Right cardiac atrium (tissue), 5 donors: ENCODE data around the gene TNRC6B. TPM values are rescaled to one million over a fixed set of nuclear protein-coding genes. Genes with fewer than 3 reads are reported as not detected.
"Not testable (repeated sequence)": the region's sequence is repeated elsewhere in the genome, so short reads cannot be mapped to it uniquely, and the experiment has no call there.

Source experiments
- ATAC-seq, 2 donors: fragments of 200-7000 bp; cut with Tn5 transposase; one replicate each; pipeline versions ENCODE4 v1.8.0 to v1.9.1; 2020; ENCODE audit warnings: moderate library complexity in 2 of 2, mild to moderate bottlenecking in 1 of 2
- DNase-seq, 3 donors: peaks; one replicate each; pipeline ENCODE4 v3.0.0-alpha.2; 2020
- H3K27ac ChIP-seq: one replicate; pipeline ENCODE4 v1.5.1; 2013; ENCODE audit warnings: mild to moderate bottlenecking, low read length, control low read depth, moderate library complexity
- H3K27me3 ChIP-seq: one replicate; pipeline ENCODE4 v1.6.1; 2013; ENCODE audit not compliant: control insufficient read depth, insufficient read depth
- H3K4me1 ChIP-seq: one replicate; pipeline ENCODE4 v1.6.1; 2013; ENCODE audit warnings: low read length; ENCODE audit not compliant: control insufficient read depth, insufficient read depth
- H3K4me3 ChIP-seq: one replicate; pipeline ENCODE4 v1.5.1; 2013; ENCODE audit warnings: low read length, control low read depth
- H3K9me3 ChIP-seq: one replicate; pipeline ENCODE4 v1.6.1; 2013; ENCODE audit warnings: low read length; ENCODE audit not compliant: control insufficient read depth
- WGBS: extraction: QIAGEN DNeasy Blood & Tissue Kit; methylation state at CpG from one replicate; pipeline ENCODE4 v1.1.7; 2013; 5-methylcytosine and 5-hydroxymethylcytosine counted together
- intact Hi-C, 4 donors: fragments of 100-400 bp; cut with DNase I; formaldehyde crosslinking; loops; one replicate each; pipeline versions ENCODE4 v1.11.0 to v1.14.0; 2022 to 2023
- polyA plus RNA-seq: library from polyadenylated mRNA; stranded (reverse); fragments of 200-250 nt; gene quantifications from one replicate; pipeline ENCODE4 v1.2.3, GENCODE V29; 2013
- total RNA-seq, 4 donors: library from RNA; stranded (reverse); fragmentation: NEBNext Ultra II Directional; extraction: Animal tissue kit (Norgen Biotek cat#: 25700); gene quantifications; one replicate each; pipeline ENCODE4 v1.2.1, GENCODE V29; 2021
- donor health status: healthy with polysubstance abuse.
- donor health status: DM: no; HTN: yes; CAD: no.
- donor health status: DM: no; HTN: no; CAD: no.
- donor health status: DM: no; HTN: yes; CAD: no; lungs with severe emphysema.
- donor health status: DM: yes; HTN: yes; CAD: no.

The TNRC6B gene
- total and polyA plus RNA-seq, 5 donors, result 14.4 to 50.6 (median 39.0) TPM

GRCh38 chr22:40366068-40366467 is 188.3 kb downstream of the TNRC6B start:
- no peak for ATAC-seq

GRCh38 chr22:40367342-40367741 is 189.6 kb downstream of the TNRC6B start:
- Histone ChIP-seq H3K4me3 (no peak overlapping the region), H3K4me1 (no peaks in the 10 kb centered on the region), H3K27ac (no peak overlapping the region), H3K9me3 (no peaks in the 10 kb centered on the region), H3K27me3 (no peaks in the 10 kb centered on the region)
- intact Hi-C loops, result no loop called here
- DNase-seq (no peak), ATAC-seq (no peak)
- 72% methylated on average over 6 of the region's 6 CpGs for WGBS

More at GRCh38 chr22:40366068-40366467, 188.3 kb downstream of the TNRC6B start:
- intact Hi-C loops, result no loop called here
- H3K4me3 ChIP-seq, result no peak overlapping the region
- no peak for DNase-seq
- H3K27me3 ChIP-seq, result no peaks in the 10 kb centered on the region
- H3K27ac ChIP-seq, result no peak overlapping the region
- no peaks in the 10 kb centered on the region for H3K4me1 ChIP-seq
- no peaks in the 10 kb centered on the region for H3K9me3 ChIP-seq
- 98% methylated on average over 2 of the region's 2 CpGs for WGBS

- 57% methylated on average over 6 of the region's 6 CpGs for WGBS
- no peak for ATAC-seq
- H3K27ac ChIP-seq, result no peak overlapping the region
Observed at GRCh38 chr22:40368016-40368415, 190.3 kb downstream of the TNRC6B start.

GRCh38 chr22:40368836-40369235 is 191.1 kb downstream of the TNRC6B start:
- Histone ChIP-seq H3K27ac (no peak overlapping the region), H3K4me1 (no peaks in the 10 kb centered on the region), H3K4me3 (no peak overlapping the region), H3K27me3 (no peaks in the 10 kb centered on the region), H3K9me3 (no peaks in the 10 kb centered on the region)
- intact Hi-C loops, result no loop called here
- 85% methylated on average over 3 of the region's 3 CpGs for WGBS
- DNase-seq, result no peak
- ATAC-seq, result no peak

More at GRCh38 chr22:40368016-40368415, 190.3 kb downstream of the TNRC6B start:
- no peak for DNase-seq
- H3K9me3 ChIP-seq, result no peaks in the 10 kb centered on the region
- no peaks in the 10 kb centered on the region for H3K4me1 ChIP-seq
- intact Hi-C loops, result no loop called here
- no peaks in the 10 kb centered on the region for H3K27me3 ChIP-seq
- no peak overlapping the region for H3K4me3 ChIP-seq

- no peak overlapping the region for H3K4me3 ChIP-seq
- WGBS, result 97% methylated on average over 8 of the region's 8 CpGs
- DNase-seq (no peak), ATAC-seq (no peak)
- peaks cover 1% of the 10 kb centered on the region for H3K4me1 ChIP-seq
- no peaks in the 10 kb centered on the region for H3K27me3 ChIP-seq
- H3K27ac ChIP-seq, result no peak overlapping the region
- intact Hi-C loops, result no loop called here
- H3K9me3 ChIP-seq, result no peaks in the 10 kb centered on the region
Observed at GRCh38 chr22:40374567-40374966, 196.8 kb downstream of the TNRC6B start.

GRCh38 chr22:40376149-40376548 is 198.4 kb downstream of the TNRC6B start:
- no peak for DNase-seq
- H3K4me1 ChIP-seq, result peaks cover 1% of the 10 kb centered on the region
- ATAC-seq, result no peak
- no peak overlapping the region for H3K27ac ChIP-seq
- intact Hi-C loops, result no loop called here
- H3K4me3 ChIP-seq, result no peak overlapping the region
- no peaks in the 10 kb centered on the region for H3K9me3 ChIP-seq
- H3K27me3 ChIP-seq, result no peaks in the 10 kb centered on the region
- 71% methylated on average over 5 of the region's 5 CpGs for WGBS

GRCh38 chr22:40377931-40378330 is 200.2 kb downstream of the TNRC6B start:
- Histone ChIP-seq H3K27me3 (no peaks in the 10 kb centered on the region), H3K4me3 (no peak overlapping the region), H3K9me3 (no peaks in the 10 kb centered on the region), H3K27ac (no peak overlapping the region), H3K4me1 (peaks cover 1% of the 10 kb centered on the region)
- no peak for DNase-seq
- intact Hi-C loops, result no loop called here
- no peak for ATAC-seq
- WGBS, result 95% methylated on average over 2 of the region's 2 CpGs

GRCh38 chr22:40378448-40378847 is 200.7 kb downstream of the TNRC6B start:
- WGBS, result 92% methylated on average over 11 of the region's 11 CpGs
- H3K27ac ChIP-seq, H3K9me3 ChIP-seq, H3K4me1 ChIP-seq, intact Hi-C loops, H3K27me3 ChIP-seq, DNase-seq, ATAC-seq, H3K4me3 ChIP-seq: not testable (repeated sequence)

GRCh38 chr22:40381461-40381860 is 203.7 kb downstream of the TNRC6B start:
- Histone ChIP-seq H3K27me3 (no peaks in the 10 kb centered on the region), H3K27ac (no peak overlapping the region), H3K4me3 (no peak overlapping the region), H3K4me1 (peaks cover 3% of the 10 kb centered on the region), H3K9me3 (no peaks in the 10 kb centered on the region)
- WGBS, result 96% methylated on average over 3 of the region's 3 CpGs
- DNase-seq, result no peak
- ATAC-seq, result no peak
- intact Hi-C loops, result no loop called here

- intact Hi-C loops, result no loop called here
- H3K4me1 ChIP-seq, result peaks cover 3% of the 10 kb centered on the region
- H3K4me3 ChIP-seq, result no peak overlapping the region
- no peaks in the 10 kb centered on the region for H3K27me3 ChIP-seq
- DNase-seq (no peak), ATAC-seq (no peak)
- 67% methylated on average over 3 of the region's 3 CpGs for WGBS
- H3K9me3 ChIP-seq, result no peaks in the 10 kb centered on the region
- no peak overlapping the region for H3K27ac ChIP-seq
Observed at GRCh38 chr22:40383905-40384304, 206.2 kb downstream of the TNRC6B start.

GRCh38 chr22:40385036-40385782 is 207.5 kb downstream of the TNRC6B start:
- intact Hi-C loops, result no loop called here
- no peak for DNase-seq

More at GRCh38 chr22:40385036-40385782, 207.5 kb downstream of the TNRC6B start:
- WGBS, result 76% methylated on average over 10 of the region's 10 CpGs
- H3K9me3 ChIP-seq, result no peaks in the 10 kb centered on the region
- H3K27ac ChIP-seq, result no peak overlapping the region
- H3K4me3 ChIP-seq, result no peak overlapping the region
- no peaks in the 10 kb centered on the region for H3K27me3 ChIP-seq
- H3K4me1 ChIP-seq, result peaks cover 3% of the 10 kb centered on the region
- no peak for ATAC-seq
